ENCODE measurements around the gene TMEM183A.

TMEM183A gene

DNA sequence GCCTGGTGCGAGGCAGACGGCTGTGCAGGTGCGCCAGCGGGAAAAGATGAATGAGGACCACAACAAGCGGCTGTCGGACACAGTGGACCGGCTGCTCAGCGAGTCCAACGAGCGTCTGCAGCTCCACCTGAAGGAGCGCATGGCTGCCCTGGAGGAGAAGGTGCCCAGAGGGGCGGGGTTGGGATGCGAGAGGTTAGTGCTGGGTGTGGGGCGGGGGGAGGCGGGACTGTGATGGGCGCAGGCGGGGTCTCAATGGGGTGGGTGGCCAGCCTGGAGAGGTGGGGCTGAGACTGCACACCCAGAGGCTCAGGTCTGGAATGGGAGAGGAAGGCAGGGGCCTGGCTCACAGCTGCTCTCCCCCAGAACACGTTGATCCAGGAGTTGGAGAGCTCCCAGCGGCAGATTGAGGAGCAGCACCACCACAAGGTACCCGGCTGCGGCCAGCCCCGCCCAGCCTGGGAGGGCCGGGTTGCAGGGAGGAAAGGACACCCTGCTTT is 41.4 kb downstream of the TMEM183A start:
- DNase-seq: no peak

DNA sequence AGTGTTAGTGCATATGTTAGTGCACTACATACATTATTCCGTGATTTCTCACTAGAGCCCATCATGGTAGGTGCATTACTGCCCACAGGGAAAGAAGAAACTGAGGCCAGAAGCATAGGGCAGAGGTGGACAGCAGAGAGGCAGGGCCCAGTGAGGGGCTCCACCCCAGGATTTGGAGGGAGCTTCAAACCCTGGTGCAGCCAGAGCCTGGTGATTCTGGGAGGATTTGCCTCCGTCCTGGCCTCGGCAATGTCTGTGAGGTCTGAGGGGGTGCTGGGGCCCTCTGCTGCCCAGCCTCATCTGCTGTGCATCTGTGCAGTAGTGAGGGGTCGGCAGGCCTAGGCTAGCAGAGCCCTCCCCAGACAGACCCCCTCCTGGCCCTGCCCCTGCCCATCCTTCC is 41.9 kb downstream of the TMEM183A start:
- no peak for DNase-seq

GRCh38 chr1:203049576-203050180 is 42.5 kb downstream of the TMEM183A start:
- DNase-seq: no peak

DNA sequence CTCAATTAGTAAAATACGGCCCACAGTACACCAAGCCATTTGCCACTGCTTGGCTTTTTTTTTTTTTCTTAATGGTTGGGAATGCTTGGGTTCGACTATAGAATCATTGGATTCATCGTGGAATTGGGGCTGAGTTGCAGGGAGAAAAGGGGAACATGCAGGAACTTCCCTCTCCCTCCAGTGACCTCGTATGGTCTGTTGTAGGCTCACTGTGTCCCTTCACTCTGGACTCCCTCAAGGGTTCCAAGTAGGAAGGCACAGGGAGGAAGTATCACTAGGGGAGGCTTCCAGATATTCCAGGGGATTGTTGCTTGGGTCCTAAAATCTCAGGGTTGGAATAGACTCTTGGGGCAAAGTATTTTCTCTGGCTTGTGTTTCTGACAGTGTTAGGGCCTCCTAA is 43.7 kb downstream of the TMEM183A start:
- DNase-seq: no peak

DNA sequence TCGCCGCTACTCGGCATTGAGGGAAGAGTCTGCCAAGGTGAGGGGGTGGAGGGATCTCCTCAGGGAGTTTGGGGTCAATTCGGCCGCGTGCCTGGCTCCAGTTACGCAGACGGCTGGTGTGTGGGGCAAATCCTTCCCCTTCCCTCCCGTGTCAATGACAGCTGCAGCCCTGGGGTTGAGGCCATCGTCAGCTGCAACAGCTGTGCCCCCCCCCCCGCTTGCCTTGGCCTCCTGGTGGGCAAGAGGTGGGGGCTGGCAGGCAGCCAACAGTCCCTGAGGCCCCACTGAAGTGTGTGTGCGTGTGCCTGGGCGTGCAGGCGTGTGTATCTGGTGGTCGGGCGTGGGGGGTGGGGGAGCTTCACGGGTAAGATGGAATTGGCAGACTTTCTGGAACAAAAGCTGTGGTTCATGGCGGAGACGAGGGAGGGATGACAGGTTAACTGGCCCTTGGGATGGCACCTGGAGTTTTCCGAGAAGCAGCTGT is 44.7 kb downstream of the TMEM183A start:
- no peak for DNase-seq

DNA sequence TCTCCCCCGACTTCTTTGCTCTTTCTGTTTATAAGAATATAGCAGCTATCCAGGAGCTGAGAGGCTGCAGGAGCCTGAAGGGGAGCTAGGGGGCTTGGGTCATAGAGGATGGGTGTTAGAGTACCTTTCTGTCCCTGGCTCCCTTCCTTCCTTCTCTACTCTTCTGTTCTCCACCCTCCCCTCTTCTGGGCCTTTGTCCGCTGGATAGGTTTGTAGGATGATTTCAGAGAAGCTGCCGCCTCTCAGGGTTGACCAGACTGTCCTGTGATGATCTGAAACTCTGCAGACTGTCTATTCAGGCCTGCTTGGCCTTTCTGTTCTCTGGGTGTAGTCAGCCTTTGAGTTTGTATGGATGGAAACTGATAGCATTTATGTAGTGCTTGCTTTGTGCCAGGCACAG is 45.4 kb downstream of the TMEM183A start:
- DNase-seq: no peak

GRCh38 chr1:203054184-203054583 is 47.0 kb downstream of the TMEM183A start:
- no peak for DNase-seq

- DNase-seq: no peak
Observed at GRCh38 chr1:203054642-203055041, 47.5 kb downstream of the TMEM183A start.

DNA sequence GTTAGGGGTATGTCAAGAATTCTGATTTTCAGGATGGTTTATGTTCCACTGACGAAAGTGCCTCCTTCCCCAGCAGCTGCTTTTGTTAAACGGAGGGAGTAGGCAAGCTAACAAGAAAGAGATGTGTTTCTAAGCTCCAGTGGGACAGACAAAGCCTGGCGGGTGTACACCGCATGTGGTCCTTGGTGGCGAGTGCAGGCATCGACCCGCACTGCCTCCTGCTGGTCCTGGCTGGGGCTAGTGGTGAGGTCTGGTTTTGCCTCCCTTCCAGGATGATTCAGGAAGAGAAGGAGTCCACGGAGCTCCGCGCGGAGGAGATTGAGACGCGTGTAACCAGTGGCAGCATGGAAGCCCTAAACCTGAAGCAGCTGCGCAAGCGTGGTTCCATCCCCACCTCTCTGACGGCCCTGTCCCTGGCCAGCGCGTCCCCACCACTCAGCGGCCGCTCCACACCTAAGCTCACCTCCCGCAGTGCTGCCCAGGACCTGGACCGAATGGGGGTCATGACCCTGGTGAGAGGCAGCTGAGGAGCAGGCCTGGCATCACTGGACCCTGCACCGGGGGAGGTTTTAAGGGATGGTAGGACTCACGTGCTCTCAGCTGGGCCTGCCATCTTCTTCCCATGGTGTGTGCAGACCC is 48.1 kb downstream of the TMEM183A start:
- no peak for DNase-seq

DNA sequence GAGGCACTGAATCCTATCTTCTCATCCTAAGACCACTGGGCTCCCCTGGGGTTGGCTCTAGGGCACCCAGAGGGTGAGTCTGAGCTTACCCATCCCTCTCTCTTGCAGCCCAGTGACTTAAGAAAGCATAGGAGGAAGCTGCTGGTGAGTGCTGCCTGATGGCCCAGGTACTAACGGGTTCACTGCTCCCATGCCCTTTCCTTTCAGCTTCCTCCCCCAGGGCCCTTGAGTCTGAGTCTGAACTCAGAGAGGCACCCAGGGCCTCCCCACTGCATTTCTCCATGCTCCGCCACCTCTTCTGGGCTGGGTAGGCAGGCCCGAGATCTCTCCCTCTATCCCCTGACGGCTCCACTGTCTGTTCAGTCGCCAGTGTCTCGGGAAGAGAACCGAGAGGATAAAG is 48.8 kb downstream of the TMEM183A start:
- no peak for DNase-seq

DNA sequence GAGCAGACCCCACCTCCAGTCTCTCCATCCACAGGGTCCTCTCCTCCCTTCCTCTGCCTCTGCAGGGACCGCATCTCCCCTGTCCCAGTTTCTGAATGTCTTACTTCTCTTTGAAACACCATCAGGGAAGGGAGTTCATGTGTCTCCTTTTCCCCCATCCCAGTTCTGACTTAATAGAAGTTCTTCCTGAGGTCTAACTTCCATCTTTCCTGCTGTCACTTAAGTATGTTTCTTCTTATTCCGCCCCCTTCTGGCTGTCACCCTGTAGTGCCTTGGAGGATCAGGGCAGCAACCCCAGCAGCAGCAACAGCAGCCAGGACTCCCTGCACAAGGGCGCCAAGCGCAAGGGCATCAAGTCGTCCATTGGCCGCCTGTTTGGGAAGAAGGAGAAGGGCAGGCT is 49.3 kb downstream of the TMEM183A start:
- DNase-seq: no peak

- no peak for DNase-seq
Observed at GRCh38 chr1:203057911-203058675, 50.9 kb downstream of the TMEM183A start.

DNA sequence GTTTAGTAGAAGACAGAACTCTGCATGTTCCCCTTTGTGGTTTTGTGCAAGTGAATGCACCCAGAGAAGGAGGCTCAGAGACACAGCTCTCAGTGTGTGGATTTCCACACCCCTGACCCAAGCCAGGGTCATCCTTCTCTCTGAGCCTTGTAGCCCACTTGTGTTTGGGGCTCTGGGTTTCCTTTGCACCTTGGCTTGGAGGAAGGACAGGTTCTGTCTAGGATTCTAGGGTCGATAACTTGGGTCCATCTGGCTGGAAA is 51.4 kb downstream of the TMEM183A start:
- DNase-seq: no peak

DNA sequence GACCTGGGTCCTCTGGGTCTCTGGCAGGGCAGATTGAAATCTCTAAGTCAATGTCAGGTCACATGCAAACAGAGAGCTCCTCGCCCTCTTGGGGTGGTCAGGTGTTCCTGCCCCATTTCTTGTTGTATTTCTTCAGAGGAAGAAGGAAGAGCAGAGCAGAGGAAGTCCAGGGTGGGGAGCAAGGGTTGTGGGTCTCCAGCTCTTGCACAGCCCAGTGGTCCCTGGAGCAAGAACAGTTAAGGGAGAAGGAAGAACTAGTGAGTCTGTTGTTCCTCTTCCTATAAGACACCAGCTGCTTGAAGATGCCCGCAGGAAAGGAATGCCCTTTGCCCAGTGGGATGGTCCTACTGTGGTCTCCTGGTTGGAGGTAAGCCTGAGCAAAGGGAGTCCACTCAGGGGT is 52.3 kb downstream of the TMEM183A start:
- no peak for DNase-seq

GRCh38 chr1:203060115-203060514 is 52.9 kb downstream of the TMEM183A start:
- DNase-seq: no peak

- no peak for DNase-seq
Observed at GRCh38 chr1:203063287-203063686, 56.1 kb downstream of the TMEM183A start.

DNA sequence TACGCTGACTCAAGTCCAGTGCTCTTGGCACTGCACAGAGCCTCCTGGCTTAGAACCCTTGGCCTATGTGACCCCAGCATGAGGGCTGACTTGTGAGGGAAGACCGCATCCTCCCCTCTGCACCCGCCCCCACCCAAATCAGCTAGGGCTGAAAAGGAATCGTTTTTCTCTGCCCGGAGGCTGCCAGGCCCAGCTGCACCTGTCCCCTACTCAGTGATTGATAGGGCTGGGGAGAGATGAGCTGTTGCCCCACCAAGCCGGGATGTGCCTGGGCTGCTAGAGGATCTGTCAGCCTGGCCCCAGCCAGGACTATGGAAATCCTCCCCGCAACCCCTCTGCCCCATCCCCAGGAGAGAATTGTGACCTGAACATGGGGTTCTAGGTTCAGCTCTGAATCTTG is 58.0 kb downstream of the TMEM183A start:
- no peak for DNase-seq

DNA sequence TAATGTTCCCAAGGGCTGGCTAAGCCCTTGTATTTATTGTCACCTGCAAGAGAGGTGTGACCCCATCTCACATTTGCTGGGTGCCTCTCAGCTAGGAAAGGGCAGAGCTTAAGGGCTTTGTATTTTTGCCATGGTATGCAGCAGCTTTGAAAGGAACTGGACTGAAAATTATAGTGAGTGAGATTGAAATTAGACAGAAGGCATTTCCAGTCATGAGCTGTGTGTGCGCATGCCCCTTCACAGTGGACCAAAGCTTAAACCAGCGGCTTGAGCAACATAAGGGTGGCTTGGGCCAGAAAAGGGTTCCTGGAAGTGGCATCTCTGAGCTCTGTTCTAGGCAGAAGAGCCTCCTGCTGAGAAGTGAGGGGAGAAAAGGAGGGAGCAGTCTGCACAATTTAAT is 58.8 kb downstream of the TMEM183A start:
- DNase-seq: no peak

DNA sequence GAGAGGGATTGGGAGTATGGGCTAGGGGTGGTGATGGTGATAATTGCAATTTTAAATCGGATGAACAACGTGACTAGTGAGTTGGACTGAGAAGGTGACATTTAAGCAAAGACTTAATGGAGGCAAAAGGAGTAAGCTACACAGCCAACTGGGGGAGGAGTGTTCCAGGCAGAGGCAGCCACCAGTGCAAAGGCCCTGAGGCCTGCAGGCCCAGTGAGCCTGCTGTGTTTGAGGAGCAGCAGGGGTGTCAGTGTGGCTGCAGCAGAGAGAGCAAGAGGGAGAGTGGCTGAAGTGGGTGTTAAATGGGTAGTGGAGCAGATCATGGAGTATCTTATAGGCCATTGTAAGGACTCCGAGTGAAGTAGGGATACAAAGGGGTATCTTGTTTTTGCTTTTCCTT is 59.8 kb downstream of the TMEM183A start:
- no peak for DNase-seq

DNA sequence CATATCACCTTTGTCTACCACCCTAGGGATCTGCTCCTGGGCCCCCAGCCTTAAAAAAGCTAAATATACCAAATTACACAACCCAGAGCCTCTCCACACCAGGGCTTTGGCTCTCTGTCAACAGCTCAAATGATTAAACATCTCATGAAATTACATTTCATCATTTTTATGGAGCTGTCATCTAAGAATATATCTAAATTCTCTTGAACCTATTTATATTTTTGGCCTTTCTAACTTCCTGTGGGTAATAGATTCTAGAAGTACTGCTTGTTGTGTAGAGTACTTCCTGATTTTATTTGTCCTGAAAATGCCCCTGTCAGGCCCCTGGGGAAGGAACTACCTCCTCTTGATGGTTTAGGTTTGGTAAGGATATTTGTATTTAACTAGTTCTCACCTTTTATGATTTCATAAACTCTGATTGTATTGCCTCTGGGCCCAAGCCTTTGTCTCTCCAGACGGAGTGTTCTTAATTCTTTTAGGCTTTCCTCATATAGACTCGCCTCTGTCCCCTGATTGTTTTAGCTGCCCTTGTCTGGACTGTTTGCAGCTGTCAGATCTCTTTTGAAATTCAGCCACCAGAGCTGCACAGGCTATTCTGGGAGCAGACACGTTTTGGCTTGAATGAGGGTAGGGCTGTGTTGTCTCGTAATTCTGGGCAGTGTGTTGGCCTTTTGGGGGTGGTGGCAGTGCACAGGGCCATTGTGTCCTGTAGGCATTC is 62.0 kb downstream of the TMEM183A start:
- no peak for DNase-seq

- no peak for DNase-seq
Observed at GRCh38 chr1:203072002-203072602, 64.9 kb downstream of the TMEM183A start.

DNA sequence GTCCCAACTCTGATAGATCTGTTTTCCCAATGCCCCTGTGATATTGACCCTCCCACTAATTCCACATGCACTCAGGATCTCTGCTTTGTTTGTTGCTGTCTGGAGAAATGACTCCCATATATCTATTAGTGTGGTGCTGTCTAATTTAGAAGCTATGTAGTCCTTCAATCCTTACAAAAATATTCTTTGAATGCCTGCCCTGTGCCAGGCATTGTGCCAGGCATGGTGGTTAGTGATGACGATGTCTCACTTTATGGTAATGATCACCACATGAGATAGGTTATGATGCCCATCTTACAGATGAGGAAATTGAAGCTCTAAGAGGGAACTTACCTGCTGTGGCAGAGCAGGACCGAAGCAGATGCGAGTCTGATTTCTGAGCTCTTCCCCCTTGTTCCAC is 65.7 kb downstream of the TMEM183A start:
- DNase-seq: no peak

DNA sequence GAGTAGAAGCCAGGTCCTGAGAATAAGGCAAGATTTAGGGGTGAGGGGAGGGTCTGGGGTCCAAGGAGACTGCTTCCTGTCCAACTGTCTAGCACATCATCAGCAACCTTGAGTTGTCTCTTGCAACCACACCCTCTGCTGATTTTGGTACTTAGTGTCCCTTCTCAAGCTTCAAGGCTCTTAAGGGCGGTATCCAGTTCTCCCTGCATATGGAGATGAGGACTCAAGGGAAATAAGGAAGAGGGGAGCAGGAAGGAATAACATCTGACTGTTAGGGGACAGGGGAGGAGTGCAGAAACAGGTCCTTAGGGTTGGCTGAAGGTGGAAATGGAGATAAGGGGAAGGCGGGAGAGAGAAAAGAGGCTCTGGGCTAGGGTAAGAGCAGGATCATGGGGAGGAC is 66.3 kb downstream of the TMEM183A start:
- DNase-seq: no peak
